IPS-NIHi7 (cell line): ENCODE data around the gene RALB.
"Not testable (repeated sequence)": the region's sequence is repeated elsewhere in the genome, so short reads cannot be mapped to it uniquely, and the experiment has no call there.

Experiments used
- DNase-seq: peaks from one replicate; pipeline ENCODE4 v3.0.0; 2012; ENCODE audit warnings: mixed read lengths; ENCODE audit errors: extremely low spot score

RALB gene

GRCh38 chr2:120293096-120294007 lies 40.7 kb downstream of the RALB start:
- DNase-seq = no peak

- DNase-seq = no peak
Observed at GRCh38 chr2:120294008-120294340, 41.3 kb downstream of the RALB start.

GRCh38 chr2:120298173-120298835 lies 45.7 kb downstream of the RALB start:
- DNase-seq = no peak

GRCh38 chr2:120299004-120299403 lies 46.4 kb downstream of the RALB start:
- DNase-seq = no peak

DNA sequence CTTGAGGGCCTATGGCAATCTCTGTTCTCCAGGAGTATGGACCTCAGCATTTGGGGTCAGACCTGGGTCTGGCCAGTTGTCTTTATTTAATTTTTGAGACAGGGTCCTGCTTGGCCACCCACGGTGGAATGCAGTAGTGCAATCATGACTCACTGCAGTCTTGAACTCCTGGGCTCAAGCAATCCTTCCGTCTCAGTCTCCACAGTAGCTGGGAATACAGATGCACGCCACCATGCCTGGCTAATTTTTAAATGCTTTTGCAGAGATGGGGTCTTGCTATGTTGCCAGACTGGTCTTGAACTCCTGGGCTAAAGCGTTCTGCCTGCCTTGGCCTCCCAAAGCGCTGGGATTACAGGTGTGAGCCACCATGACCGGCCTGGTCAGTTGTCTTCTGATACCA lies 46.9 kb downstream of the RALB start:
- DNase-seq = no peak

DNA sequence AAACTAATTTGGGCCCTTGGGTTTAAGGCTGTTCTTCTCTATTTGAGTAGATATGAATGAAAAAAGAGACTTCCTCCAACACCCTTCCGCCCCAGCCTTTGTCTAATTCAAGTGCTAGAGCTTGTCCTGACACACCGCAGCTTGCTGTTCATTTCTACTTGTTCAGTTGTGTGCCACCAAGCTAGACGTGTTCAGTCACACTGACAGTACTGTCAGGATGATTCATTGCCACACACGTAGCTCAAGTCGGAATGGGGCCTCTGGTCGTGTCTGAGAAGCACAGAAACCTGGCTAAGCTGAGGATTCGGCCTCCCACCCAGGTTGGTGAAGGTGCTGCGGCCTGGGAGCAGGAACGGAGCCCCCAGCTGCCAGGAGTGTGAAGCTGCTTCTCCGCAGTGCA lies 47.7 kb downstream of the RALB start:
- DNase-seq = no peak

GRCh38 chr2:120301284-120301683 lies 48.6 kb downstream of the RALB start:
- DNase-seq = no peak

DNA sequence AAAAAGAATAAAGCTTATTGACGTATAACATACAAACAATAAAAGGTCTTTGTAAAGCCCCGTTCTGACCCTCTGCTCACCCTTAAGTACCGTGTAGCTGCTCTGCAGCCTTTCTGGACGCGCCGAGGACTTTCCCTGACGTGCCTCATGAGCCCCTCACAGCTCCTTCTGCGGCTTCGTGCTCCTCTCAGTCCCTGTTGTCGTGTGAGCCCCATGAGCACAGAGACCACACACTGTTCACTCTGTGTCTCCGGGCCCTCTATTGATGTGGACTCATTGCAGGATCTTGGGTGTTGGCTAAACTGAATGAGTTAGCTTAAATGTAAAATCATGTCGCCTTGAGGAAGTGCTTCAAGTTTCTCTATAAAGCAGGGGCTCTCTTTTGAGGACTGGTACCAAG lies 49.6 kb downstream of the RALB start:
- no peak for DNase-seq

DNA sequence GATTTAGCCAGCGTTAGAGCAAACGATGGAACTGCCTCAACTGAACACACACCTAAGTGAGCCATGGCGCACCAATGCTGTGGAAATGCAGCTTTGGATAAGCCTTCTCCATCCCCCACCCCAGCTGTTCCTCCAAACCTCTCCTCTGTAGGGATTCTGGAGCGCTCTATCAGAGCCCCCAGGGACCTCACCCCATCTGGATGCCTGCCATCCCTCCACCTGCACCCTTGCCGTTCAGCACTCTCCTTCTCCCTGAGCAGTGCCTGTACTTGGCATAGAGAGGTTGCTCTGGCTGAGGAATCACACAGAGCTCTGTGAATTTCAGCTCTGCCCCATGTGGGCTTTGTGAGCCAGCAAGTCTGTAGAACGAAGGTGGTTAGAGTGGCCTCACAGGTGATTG lies 50.5 kb downstream of the RALB start:
- no peak for DNase-seq

GRCh38 chr2:120305296-120305695 lies 52.6 kb downstream of the RALB start:
- DNase-seq = no peak

DNA sequence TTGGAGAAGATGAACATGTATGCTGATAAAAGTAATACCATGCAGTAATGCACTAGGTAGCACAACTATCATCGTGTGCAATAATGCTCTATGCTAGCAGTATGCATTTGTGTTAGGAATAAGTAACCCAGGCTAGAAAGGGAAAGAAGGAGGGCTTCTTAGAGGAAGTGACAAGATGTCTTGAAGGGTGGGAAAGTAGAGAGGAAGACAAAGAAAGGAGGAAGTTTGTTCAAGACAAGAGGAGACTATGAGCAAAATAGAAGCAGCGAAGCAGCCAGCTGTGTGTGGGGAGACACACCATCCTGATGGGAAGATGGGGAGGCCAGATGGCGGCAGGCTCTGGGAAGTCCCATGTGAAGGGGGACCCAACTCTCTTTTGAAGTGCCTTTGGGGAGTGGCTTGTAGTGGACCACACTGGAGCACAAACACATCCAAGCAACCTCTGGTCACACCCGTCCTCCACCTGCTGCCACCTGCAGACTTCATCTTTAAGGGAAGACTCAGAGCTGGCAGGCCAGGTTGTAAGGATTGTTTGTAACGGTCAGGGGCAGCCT lies 53.4 kb downstream of the RALB start:
- no peak for DNase-seq

GRCh38 chr2:120307482-120307881 lies 54.8 kb downstream of the RALB start:
- DNase-seq = no peak

DNA sequence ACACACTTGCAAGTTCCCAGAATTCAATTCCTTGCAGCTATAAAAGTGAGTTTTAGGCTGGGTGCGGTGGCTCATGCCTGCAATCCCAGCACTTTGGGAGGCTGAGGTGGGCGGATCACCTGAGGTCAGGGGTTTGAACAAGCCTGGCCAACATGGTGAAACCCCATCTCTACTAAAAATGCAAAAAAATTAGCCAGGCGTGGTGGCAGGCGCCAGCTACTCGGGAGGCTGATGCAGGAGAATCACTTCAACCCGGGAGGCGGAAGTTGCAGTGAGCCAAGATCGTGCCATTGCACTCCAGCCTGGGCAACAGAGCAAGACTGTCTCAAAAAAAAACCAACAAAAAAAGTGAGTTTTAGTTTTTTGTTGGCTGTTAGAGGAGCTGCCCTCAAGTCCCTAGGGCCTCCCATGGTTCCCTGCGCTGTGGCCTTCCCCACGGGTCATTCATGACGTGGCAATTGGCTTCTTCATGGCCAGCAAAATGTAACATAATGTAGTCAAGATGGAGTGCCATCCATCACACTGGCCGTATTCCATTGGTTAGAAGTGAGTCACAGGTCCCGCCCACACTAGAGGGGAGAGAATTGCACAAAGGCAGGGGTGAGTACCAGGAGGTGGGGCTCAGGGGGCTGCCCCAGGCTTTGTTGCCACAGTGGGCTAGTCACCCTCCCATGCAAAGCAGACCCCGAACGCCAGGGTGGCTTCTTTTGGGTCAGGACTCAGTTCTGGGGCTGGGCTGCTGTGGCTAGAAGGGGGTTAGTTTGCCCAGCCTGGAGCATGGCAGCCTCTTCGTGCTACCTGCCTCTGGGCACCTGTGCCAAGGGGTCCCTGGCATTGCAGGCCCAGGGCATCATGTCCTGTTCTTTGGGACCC lies 55.6 kb downstream of the RALB start:
- no peak for DNase-seq

DNA sequence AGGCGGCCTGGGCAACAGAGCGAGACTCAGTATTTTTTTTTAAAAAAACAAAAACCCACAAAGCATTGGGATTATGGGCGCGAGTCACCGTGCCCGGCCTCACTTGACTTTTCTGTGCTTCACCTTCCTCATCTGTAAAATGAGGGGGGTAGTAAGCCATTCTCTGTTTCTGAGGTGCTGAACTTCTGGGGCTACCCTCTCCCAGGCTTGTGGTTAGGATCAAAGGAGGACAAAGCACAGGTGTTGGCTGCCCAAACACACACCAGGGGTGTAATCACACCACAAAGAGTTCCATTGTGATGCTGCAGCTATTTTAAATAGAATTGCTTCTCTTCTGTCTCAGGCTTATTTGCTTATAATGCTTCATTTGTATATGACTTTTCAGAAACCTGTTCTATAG lies 57.5 kb downstream of the RALB start:
- DNase-seq = no peak

DNA sequence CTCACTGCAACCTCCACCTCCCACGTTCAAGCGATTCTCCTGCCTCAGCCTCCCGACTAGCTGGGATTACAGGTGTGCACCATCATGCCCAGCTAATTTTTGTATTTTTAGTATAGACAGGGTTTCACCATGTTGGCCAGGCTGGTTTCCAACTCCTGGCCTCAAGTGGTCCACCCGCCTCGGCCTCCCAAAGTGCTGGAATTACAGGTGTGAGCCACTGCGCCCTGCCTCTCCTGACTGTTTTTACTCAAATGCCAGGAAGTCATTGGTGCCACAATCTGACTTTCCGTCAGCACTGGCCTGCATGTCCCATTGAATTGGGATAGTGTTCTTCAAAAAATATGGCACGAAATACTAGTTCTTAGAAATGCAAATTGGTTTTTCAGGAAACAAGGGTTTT lies 58.2 kb downstream of the RALB start:
- not testable (repeated sequence) for DNase-seq

GRCh38 chr2:120312076-120312475 lies 59.4 kb downstream of the RALB start:
- no peak for DNase-seq

- DNase-seq = peak; percentile 81
Observed at GRCh38 chr2:120312860-120313694, 60.4 kb downstream of the RALB start.

DNA sequence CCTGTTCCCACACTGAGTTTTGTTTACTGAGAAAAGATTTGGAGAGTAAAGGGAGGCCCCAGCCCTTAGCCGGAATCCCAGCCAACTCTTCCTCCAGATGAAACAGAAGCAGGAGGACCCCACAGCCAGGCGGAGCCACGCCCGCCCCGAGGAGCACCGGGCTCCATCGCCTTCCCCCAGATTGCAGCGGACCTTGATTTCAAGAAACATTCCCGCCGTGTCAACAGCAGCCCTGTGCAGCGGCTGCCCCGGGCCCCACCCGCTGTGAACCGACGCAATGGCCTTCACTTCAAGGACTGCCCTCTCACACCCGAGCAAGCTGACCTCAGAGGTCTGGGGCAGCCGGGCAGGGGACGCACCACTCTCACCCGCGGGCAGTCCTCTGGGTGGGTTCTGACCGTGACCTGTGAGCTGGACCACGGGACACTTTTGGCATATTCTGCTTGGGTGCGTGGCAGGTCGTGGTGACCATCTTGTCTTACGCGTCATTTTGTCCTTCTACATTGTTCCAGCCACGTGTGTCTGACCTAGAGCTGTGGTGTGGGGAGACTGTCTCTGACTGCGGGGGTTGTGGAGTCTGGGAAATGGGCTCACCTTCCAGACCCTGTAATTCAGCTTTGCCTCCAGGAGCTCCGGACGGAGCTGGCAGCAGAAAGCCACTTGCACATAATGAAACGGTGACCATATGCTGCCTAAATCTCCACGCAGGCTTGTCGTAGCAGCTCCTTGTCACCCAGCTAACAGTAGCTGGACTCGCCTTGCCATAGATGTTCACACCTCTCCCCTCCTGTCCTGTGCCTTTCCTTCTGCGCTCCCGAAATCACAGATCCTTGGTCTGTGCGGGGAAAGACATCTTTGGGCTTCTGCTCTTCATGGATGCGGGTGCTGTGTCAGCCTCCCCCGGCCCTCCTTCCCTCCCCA lies 61.3 kb downstream of the RALB start:
- DNase-seq = no peak

GRCh38 chr2:120314690-120315366 lies 62.2 kb downstream of the RALB start:
- DNase-seq = no peak
